ENCODE results near the gene DIP2B. TPM values are rescaled to one million over a fixed set of nuclear protein-coding genes. Genes with fewer than 3 reads are reported as not detected.

The DIP2B gene
- total RNA-seq, 1 donor from 2014 or later: 28.9 TPM

- H3K9me3 Mint-ChIP-seq (ENCODE audit: unreplicated experiment): peaks cover 12% of the 10 kb centered on the region
- no peaks in the 10 kb centered on the region for H3K27me3 Mint-ChIP-seq (ENCODE audit: unreplicated experiment)
- H3K4me1 Mint-ChIP-seq (ENCODE audit: unreplicated experiment): peaks cover 34% of the 10 kb centered on the region
- no peak for TF ChIP-seq CTCF (IDR thresholded peaks at IDR 0.05)
- H3K27ac Mint-ChIP-seq (ENCODE audit: unreplicated experiment): peak overlapping the region; percentile 91
- DNase-seq (ENCODE audit: extremely low spot score, unreplicated experiment): no peak
- H3K36me3 Mint-ChIP-seq (ENCODE audit: unreplicated experiment): peaks cover 18% of the 10 kb centered on the region
- no peak overlapping the region for H3K4me3 Mint-ChIP-seq (ENCODE audit: unreplicated experiment)
Observed at GRCh38 chr12:50786498-50787231, 281.9 kb downstream of the DIP2B start.

- Mint-ChIP-seq H3K36me3 (ENCODE audit: unreplicated experiment) (peaks cover 15% of the 10 kb centered on the region), H3K27ac (ENCODE audit: unreplicated experiment) (no peak overlapping the region), H3K4me3 (ENCODE audit: unreplicated experiment) (no peak overlapping the region)
Observed at GRCh38 chr12:50787618-50788017, 282.8 kb downstream of the DIP2B start.

GRCh38 chr12:50788561-50788960 is 283.8 kb downstream of the DIP2B start:
- Mint-ChIP-seq H3K36me3 (ENCODE audit: unreplicated experiment) (peaks cover 15% of the 10 kb centered on the region), H3K27ac (ENCODE audit: unreplicated experiment) (peak overlapping the region; percentile 72), H3K4me3 (ENCODE audit: unreplicated experiment) (no peak overlapping the region), H3K27me3 (ENCODE audit: unreplicated experiment) (no peaks in the 10 kb centered on the region), H3K9me3 (ENCODE audit: unreplicated experiment) (peaks cover 12% of the 10 kb centered on the region), H3K4me1 (ENCODE audit: unreplicated experiment) (peaks cover 37% of the 10 kb centered on the region)
- DNase-seq (ENCODE audit: extremely low spot score, unreplicated experiment): no peak
- TF ChIP-seq CTCF (IDR thresholded peaks at IDR 0.05): no peak

More at GRCh38 chr12:50787618-50788017, 282.8 kb downstream of the DIP2B start:
- Mint-ChIP-seq H3K4me1 (ENCODE audit: unreplicated experiment) (peaks cover 37% of the 10 kb centered on the region), H3K9me3 (ENCODE audit: unreplicated experiment) (peaks cover 12% of the 10 kb centered on the region), H3K27me3 (ENCODE audit: unreplicated experiment) (no peaks in the 10 kb centered on the region)
- no peak for DNase-seq (ENCODE audit: extremely low spot score, unreplicated experiment)
- TF ChIP-seq CTCF (IDR thresholded peaks at IDR 0.05): no peak

- Mint-ChIP-seq H3K4me3 (ENCODE audit: unreplicated experiment) (no peak overlapping the region), H3K36me3 (ENCODE audit: unreplicated experiment) (peaks cover 13% of the 10 kb centered on the region), H3K27ac (ENCODE audit: unreplicated experiment) (no peak overlapping the region), H3K4me1 (ENCODE audit: unreplicated experiment) (peaks cover 32% of the 10 kb centered on the region), H3K9me3 (ENCODE audit: unreplicated experiment) (peaks cover 12% of the 10 kb centered on the region), H3K27me3 (ENCODE audit: unreplicated experiment) (no peaks in the 10 kb centered on the region)
- no peak for TF ChIP-seq CTCF (IDR thresholded peaks at IDR 0.05)
- DNase-seq (ENCODE audit: extremely low spot score, unreplicated experiment): no peak
Observed at GRCh38 chr12:50790081-50790480, 285.3 kb downstream of the DIP2B start.

Other genes starting within 250 kb of the DIP2B start
- gene LIMA1, start 221.5 kb upstream of the DIP2B start, total RNA-seq: 96.6 and 98.5 TPM in 2 replicates
- not detected in 2 replicates for gene FAM186A, start 108.4 kb upstream of the DIP2B start, total RNA-seq
- 42.1 and 48.2 TPM in 2 replicates for gene LARP4, start 104.1 kb upstream of the DIP2B start, total RNA-seq

Data from osteocyte (in vitro differentiated cells).